GM19193 (cell line): ENCODE results near the gene PELO.

Experiments used
- POLR2A ChIP-seq: IDR thresholded peaks from 4 replicates; pipeline ENCODE4 v1.6.1; 2011; ENCODE audit not compliant: insufficient read depth, insufficient read length; ENCODE audit errors: extremely low read depth

Gene PELO

GRCh38 chr5:52787600-52788504, at the start of gene PELO, which contains the start of gene ITGA1:
Gene PELO, plus strand, starts transcription at chr5:52787916. Its CDS starts 12,479 bp downstream, at chr5:52800395.
Gene ITGA1, plus strand, starts transcription at chr5:52787916. Its CDS starts 438 bp downstream, at chr5:52788354.
- TF ChIP-seq POLR2A: peak; percentile 48

- TF ChIP-seq POLR2A: no peak
These were observed 49.6 kb upstream of the PELO start for GRCh38 chr5:52738095-52738506.

- TF ChIP-seq POLR2A: no peak
These were observed 47.7 kb upstream of the PELO start for GRCh38 chr5:52740007-52740406.

- TF ChIP-seq POLR2A: no peak
These were observed 44.7 kb upstream of the PELO start for GRCh38 chr5:52743012-52743411.

- TF ChIP-seq POLR2A: no peak
These were observed 44.2 kb upstream of the PELO start for GRCh38 chr5:52743529-52743928.

- no peak for TF ChIP-seq POLR2A
These were observed 43.7 kb upstream of the PELO start for GRCh38 chr5:52743970-52744369.

GRCh38 chr5:52746539-52746938, 41.2 kb upstream of the PELO start:
- no peak for TF ChIP-seq POLR2A

GRCh38 chr5:52748590-52748989, 39.1 kb upstream of the PELO start:
- no peak for TF ChIP-seq POLR2A

- TF ChIP-seq POLR2A: no peak
These were observed 38.0 kb upstream of the PELO start for GRCh38 chr5:52749666-52750065.

- no peak for TF ChIP-seq POLR2A
These were observed 36.6 kb upstream of the PELO start for GRCh38 chr5:52751137-52751536.

- TF ChIP-seq POLR2A: no peak
These were observed 33.7 kb upstream of the PELO start for GRCh38 chr5:52754051-52754450.

GRCh38 chr5:52757527-52757926, 30.2 kb upstream of the PELO start:
- TF ChIP-seq POLR2A: no peak

GRCh38 chr5:52758014-52758413, 29.7 kb upstream of the PELO start:
- TF ChIP-seq POLR2A: no peak

GRCh38 chr5:52759331-52759730, 28.4 kb upstream of the PELO start:
- TF ChIP-seq POLR2A: no peak

GRCh38 chr5:52760695-52761366, 26.9 kb upstream of the PELO start:
- no peak for TF ChIP-seq POLR2A
